Caco-2 (cell line): ENCODE data around the gene NF2. TPM values are rescaled to one million over a fixed set of nuclear protein-coding genes. Genes with fewer than 3 reads are reported as not detected.

Experiments
- BruUV-seq: library from RNA; stranded (reverse); fragments of 400-500 nt; replicated peaks from 2 replicates; lab custom pipeline; 2021; lab: Mats Ljungman, UMichigan
- CTCF ChIA-PET: fragments of 300-600 bp; sonication (Branson Sonifier 250); formaldehyde crosslinking; loops from one replicate; lab custom pipeline; 2022; ENCODE audit warnings: antibody characterized with exemption; lab: Charles Lee
- POLR2A ChIA-PET: fragments of 300-600 bp; sonication (Branson Sonifier 250); formaldehyde crosslinking; loops from one replicate; lab custom pipeline; 2022; ENCODE audit warnings: antibody characterized with exemption; lab: Charles Lee
- DNase-seq, 2 experiments: peaks; one replicate each; pipeline versions ENCODE4 v3.0.0 to v3.0.0-alpha.2; 2020 to 2022
- H3K27me3 ChIP-seq: replicated peaks from 2 replicates; pipeline ENCODE4 v1.6.0; 2011; ENCODE audit warnings: low read length; ENCODE audit not compliant: control insufficient read depth, insufficient read depth
- H3K36me3 ChIP-seq: 2 replicates; pipeline ENCODE4 v1.5.1; 2011; ENCODE audit warnings: low read length; ENCODE audit not compliant: control insufficient read depth, insufficient read depth
- H3K4me1 ChIP-seq: fragments of 250-450 bp; sonication (Bioruptor Pico); 2 replicates; pipeline ENCODE4 v1.5.1; 2020; ENCODE audit warnings: mild to moderate bottlenecking
- H3K4me3 ChIP-seq: 2 replicates; pipeline ENCODE4 v1.5.1; 2011; ENCODE audit warnings: low read depth, mild to moderate bottlenecking, control low read depth, low read length
- H3K9me3 ChIP-seq: fragments of 250-450 bp; sonication (Bioruptor Pico); 2 replicates; pipeline ENCODE4 v1.5.1; 2020; ENCODE audit warnings: mild to moderate bottlenecking, moderate library complexity
- H3K27ac Mint-ChIP-seq: one replicate; pipeline ENCODE4 v1.8.0; 2022; ENCODE audit warnings: mixed read lengths; ENCODE audit not compliant: unreplicated experiment
- H3K27me3 Mint-ChIP-seq: one replicate; pipeline ENCODE4 v1.8.0; 2022; ENCODE audit warnings: mixed read lengths; ENCODE audit not compliant: insufficient read depth, unreplicated experiment
- H3K36me3 Mint-ChIP-seq: one replicate; pipeline ENCODE4 v1.8.0; 2022; ENCODE audit warnings: mild to moderate bottlenecking, mixed read lengths; ENCODE audit not compliant: insufficient read depth, unreplicated experiment
- H3K4me1 Mint-ChIP-seq: one replicate; pipeline ENCODE4 v1.8.0; 2022; ENCODE audit warnings: low read depth, mixed read lengths; ENCODE audit not compliant: unreplicated experiment
- H3K4me3 Mint-ChIP-seq: one replicate; pipeline ENCODE4 v1.8.0; 2022; ENCODE audit warnings: mild to moderate bottlenecking, moderate library complexity, mixed read lengths; ENCODE audit not compliant: unreplicated experiment
- H3K9me3 Mint-ChIP-seq: one replicate; pipeline ENCODE4 v1.8.0; 2022; ENCODE audit warnings: mixed read lengths; ENCODE audit not compliant: unreplicated experiment
- intact Hi-C: fragments of 100-400 bp; cut with micrococcal nuclease; formaldehyde crosslinking; loops from one replicate; pipeline ENCODE4 v1.10.0; 2022; ENCODE audit not compliant: unreplicated experiment
- total RNA-seq: library from RNA; stranded (reverse); gene quantifications from 2 replicates; pipeline ENCODE4 v1.2.3, GENCODE V29; 2022
- TF ChIP-seq, protein P1 (sequence below), 2 experiments: fragments of 200-600 bp in 1 of 2; IDR thresholded peaks; 1 replicate in 1 of 2; 2 replicates in 1 of 2; pipeline versions ENCODE4 v1.5.1 to v1.8.0; 2011 to 2022; ENCODE audit warnings: antibody characterized with exemption in 1 of 2, control low read depth in 1 of 2, inconsistent platforms in 1 of 2, low read depth in 1 of 2, low read length in 1 of 2, mild to moderate bottlenecking in 1 of 2, moderate library complexity in 1 of 2; ENCODE audit not compliant: insufficient read depth in 1 of 2, severe bottlenecking in 1 of 2, unreplicated experiment in 1 of 2

Gene NF2
- total RNA-seq, 1 experiment from 2014 or later, result 53.2 TPM

DNA sequence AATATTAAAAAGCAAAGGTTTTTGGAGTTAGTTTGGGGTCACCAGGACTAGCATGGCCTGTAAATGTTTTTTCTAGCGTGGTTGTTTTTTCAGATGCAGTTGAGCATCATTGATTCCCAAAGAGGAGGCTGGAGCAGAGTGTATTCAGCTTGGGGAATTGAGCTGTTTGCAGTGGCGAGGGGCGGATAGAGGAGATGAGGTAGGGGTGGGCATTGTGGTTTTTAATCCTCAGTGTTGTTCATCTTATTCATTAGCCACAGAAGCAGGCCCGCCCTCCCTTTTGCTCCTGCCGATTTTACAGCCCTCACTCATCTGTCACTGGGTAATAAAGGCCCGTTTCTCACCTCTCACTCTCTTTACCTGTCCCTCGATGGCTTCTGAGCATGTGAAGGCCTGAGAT is 51.4 kb downstream of the NF2 start:
- Mint-ChIP-seq H3K4me1 (no peaks in the 10 kb centered on the region), H3K27ac (no peak overlapping the region), H3K27me3 (no peaks in the 10 kb centered on the region), H3K36me3 (peaks cover 6% of the 10 kb centered on the region), H3K4me3 (no peak overlapping the region), H3K9me3 (no peaks in the 10 kb centered on the region)
- CTCF ChIA-PET, result no interaction called here
- no peaks in the 10 kb centered on the region for H3K9me3 ChIP-seq
- H3K4me3 ChIP-seq, result no peak overlapping the region
- TF ChIP-seq, protein P1, sequence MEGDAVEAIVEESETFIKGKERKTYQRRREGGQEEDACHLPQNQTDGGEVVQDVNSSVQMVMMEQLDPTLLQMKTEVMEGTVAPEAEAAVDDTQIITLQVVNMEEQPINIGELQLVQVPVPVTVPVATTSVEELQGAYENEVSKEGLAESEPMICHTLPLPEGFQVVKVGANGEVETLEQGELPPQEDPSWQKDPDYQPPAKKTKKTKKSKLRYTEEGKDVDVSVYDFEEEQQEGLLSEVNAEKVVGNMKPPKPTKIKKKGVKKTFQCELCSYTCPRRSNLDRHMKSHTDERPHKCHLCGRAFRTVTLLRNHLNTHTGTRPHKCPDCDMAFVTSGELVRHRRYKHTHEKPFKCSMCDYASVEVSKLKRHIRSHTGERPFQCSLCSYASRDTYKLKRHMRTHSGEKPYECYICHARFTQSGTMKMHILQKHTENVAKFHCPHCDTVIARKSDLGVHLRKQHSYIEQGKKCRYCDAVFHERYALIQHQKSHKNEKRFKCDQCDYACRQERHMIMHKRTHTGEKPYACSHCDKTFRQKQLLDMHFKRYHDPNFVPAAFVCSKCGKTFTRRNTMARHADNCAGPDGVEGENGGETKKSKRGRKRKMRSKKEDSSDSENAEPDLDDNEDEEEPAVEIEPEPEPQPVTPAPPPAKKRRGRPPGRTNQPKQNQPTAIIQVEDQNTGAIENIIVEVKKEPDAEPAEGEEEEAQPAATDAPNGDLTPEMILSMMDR (IDR thresholded peaks at IDR 0.05; ENCODE audit: insufficient read depth in 1 of 2, low read depth in 1 of 2, low read length in 1 of 2, severe bottlenecking in 1 of 2, unreplicated experiment in 1 of 2), result no peak
- DNase-seq, result no peak
- H3K4me1 ChIP-seq, result no peaks in the 10 kb centered on the region
- intact Hi-C loops, result no loop called here
- no peaks in the 10 kb centered on the region for H3K27me3 ChIP-seq
- BruUV-seq, result no TSS peak
- POLR2A ChIA-PET, result no interaction called here
- H3K36me3 ChIP-seq, result no peaks in the 10 kb centered on the region; the same call in 1 of the 2 replicates

- no peak overlapping the region for H3K4me3 ChIP-seq
- Mint-ChIP-seq H3K4me1 (no peaks in the 10 kb centered on the region), H3K27ac (no peak overlapping the region), H3K36me3 (peaks cover 6% of the 10 kb centered on the region), H3K4me3 (no peak overlapping the region), H3K27me3 (no peaks in the 10 kb centered on the region), H3K9me3 (no peaks in the 10 kb centered on the region)
- intact Hi-C loops, result no loop called here
- CTCF ChIA-PET, result interaction anchor here (0.5 kb wide), 1 partner anchor 19 kb away, joined by 6 read pairs; no protein-coding TSS in a partner anchor
- H3K4me1 ChIP-seq, result no peaks in the 10 kb centered on the region
- H3K27me3 ChIP-seq, result no peaks in the 10 kb centered on the region
- POLR2A ChIA-PET, result no interaction called here
- no TSS peak for BruUV-seq
- no peaks in the 10 kb centered on the region; the same call in 1 of the 2 replicates for H3K36me3 ChIP-seq
- TF ChIP-seq, protein P1 (IDR thresholded peaks at IDR 0.05; ENCODE audit: insufficient read depth in 1 of 2, low read depth in 1 of 2, low read length in 1 of 2, severe bottlenecking in 1 of 2, unreplicated experiment in 1 of 2), result no peak
- H3K9me3 ChIP-seq, result no peaks in the 10 kb centered on the region
- DNase-seq, result no peak
These were observed 54.7 kb downstream of the NF2 start for GRCh38 chr22:29658176-29658575.

DNA sequence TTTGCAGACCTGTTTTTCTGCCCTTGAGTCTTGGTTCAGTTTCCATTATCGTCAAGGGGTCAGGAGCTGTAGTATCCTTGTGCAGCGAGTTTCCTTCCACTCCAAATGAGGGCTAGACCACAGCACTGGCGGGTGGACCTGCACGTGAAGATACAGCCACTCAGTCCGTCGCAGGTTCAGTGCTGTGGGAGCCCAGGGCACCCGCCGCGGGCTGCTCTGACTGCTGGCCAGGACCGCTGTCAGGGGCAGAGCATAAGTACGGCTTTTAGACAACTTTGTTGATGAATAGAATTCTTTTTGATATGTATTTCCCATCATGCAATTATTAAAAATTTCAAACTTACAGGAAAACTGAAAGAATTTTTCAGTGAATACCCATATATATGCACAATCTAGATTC is 56.6 kb downstream of the NF2 start:
- Mint-ChIP-seq H3K9me3 (no peaks in the 10 kb centered on the region), H3K4me3 (no peak overlapping the region), H3K4me1 (no peaks in the 10 kb centered on the region), H3K27ac (no peak overlapping the region), H3K27me3 (no peaks in the 10 kb centered on the region), H3K36me3 (peaks cover 6% of the 10 kb centered on the region)
- Histone ChIP-seq H3K9me3 (no peaks in the 10 kb centered on the region), H3K4me1 (no peaks in the 10 kb centered on the region), H3K27me3 (no peaks in the 10 kb centered on the region), H3K36me3 (no peaks in the 10 kb centered on the region; the same call in 1 of the 2 replicates), H3K4me3 (no peak overlapping the region)
- BruUV-seq, result no TSS peak
- intact Hi-C loops, result no loop called here
- DNase-seq, result no peak
- TF ChIP-seq, protein P1 (IDR thresholded peaks at IDR 0.05; ENCODE audit: insufficient read depth in 1 of 2, low read depth in 1 of 2, low read length in 1 of 2, severe bottlenecking in 1 of 2, unreplicated experiment in 1 of 2), result no peak
- POLR2A ChIA-PET, result no interaction called here
- CTCF ChIA-PET, result no interaction called here
